ENCODE results near the gene AMN.

DNA sequence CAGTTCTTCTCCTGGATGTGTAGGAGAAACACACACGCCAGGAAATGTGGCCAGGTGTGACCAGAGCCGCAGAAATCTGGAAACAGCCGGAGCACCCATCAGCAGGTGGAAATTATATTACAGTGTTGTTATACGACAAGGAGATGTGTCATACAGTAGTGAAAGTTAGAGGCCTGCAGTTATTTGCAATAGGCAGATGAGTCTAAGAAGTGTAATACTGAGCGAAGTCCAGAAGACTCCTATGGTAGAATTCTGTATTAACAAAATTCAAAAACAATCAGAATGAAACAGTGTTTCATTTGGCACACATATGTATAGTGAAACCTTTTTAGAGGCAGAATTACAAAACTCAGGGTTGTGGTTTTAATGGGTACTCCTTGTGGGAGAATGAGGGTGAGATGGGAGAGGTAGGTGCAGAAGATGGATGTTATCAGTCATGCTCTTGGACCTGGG, 39.3 kb upstream of the AMN start:
- TF ChIP-seq, protein P1, sequence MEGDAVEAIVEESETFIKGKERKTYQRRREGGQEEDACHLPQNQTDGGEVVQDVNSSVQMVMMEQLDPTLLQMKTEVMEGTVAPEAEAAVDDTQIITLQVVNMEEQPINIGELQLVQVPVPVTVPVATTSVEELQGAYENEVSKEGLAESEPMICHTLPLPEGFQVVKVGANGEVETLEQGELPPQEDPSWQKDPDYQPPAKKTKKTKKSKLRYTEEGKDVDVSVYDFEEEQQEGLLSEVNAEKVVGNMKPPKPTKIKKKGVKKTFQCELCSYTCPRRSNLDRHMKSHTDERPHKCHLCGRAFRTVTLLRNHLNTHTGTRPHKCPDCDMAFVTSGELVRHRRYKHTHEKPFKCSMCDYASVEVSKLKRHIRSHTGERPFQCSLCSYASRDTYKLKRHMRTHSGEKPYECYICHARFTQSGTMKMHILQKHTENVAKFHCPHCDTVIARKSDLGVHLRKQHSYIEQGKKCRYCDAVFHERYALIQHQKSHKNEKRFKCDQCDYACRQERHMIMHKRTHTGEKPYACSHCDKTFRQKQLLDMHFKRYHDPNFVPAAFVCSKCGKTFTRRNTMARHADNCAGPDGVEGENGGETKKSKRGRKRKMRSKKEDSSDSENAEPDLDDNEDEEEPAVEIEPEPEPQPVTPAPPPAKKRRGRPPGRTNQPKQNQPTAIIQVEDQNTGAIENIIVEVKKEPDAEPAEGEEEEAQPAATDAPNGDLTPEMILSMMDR (IDR thresholded peaks at IDR 0.05): no peak
- TF ChIP-seq POLR2A (IDR thresholded peaks at IDR 0.05): no peak
